Natural killer cell (primary cell): ENCODE results near the gene TIMM44. TPM values are rescaled to one million over a fixed set of nuclear protein-coding genes. Genes with fewer than 3 reads are reported as not detected.
A peak's percentile ranks its signal among the peaks of the same experiment; 100 is the strongest.

ENCODE experiments used
- ATAC-seq, 3 donors: fragments of 150-1000 bp in 2 of 3; fragments of 200-7000 bp in 1 of 3; cut with Tn5 transposase; 1 replicate in 1 of 3; 2 replicates in 2 of 3; pipeline ENCODE4 v1.10.0; 2021; ENCODE audit warnings: mild to moderate bottlenecking in 2 of 3, moderate library complexity in 2 of 3
- DNase-seq, 2 donors: peaks; one replicate each; pipeline versions ENCODE4 v3.0.0 to v3.0.0-alpha.2; 2013 to 2021; ENCODE audit warnings: mixed read lengths in 1 of 2
- H3K27ac ChIP-seq: one replicate; pipeline ENCODE4 v1.5.1; 2013; ENCODE audit warnings: mild to moderate bottlenecking, low read length
- H3K27me3 ChIP-seq: one replicate; pipeline ENCODE4 v1.6.1; 2013; ENCODE audit warnings: low read length; ENCODE audit not compliant: control insufficient read depth, insufficient read depth
- H3K36me3 ChIP-seq: one replicate; pipeline ENCODE4 v1.6.1; 2013; ENCODE audit warnings: low read length; ENCODE audit not compliant: control insufficient read depth, insufficient read depth
- H3K4me1 ChIP-seq: one replicate; pipeline ENCODE4 v1.6.1; 2013; ENCODE audit warnings: low read length; ENCODE audit not compliant: control insufficient read depth, insufficient read depth
- H3K4me3 ChIP-seq: one replicate; pipeline ENCODE4 v1.5.1; 2013; ENCODE audit warnings: low read length
- H3K9me3 ChIP-seq: one replicate; pipeline ENCODE4 v1.6.1; 2013; ENCODE audit warnings: low read length; ENCODE audit not compliant: control insufficient read depth, insufficient read depth
- H3K27ac Mint-ChIP-seq, 2 donors: one replicate each; pipeline ENCODE4 v1.8.0; 2022; ENCODE audit warnings: mild to moderate bottlenecking in 2 of 2, mixed read lengths in 2 of 2, moderate library complexity in 1 of 2
- H3K27me3 Mint-ChIP-seq, 2 donors: one replicate each; pipeline ENCODE4 v1.8.0; 2022; ENCODE audit warnings: low read depth in 2 of 2, mixed read lengths in 2 of 2
- H3K36me3 Mint-ChIP-seq: one replicate; pipeline ENCODE4 v1.8.0; 2022; ENCODE audit warnings: mixed read lengths
- H3K4me1 Mint-ChIP-seq, 2 donors: one replicate each; pipeline ENCODE4 v1.8.0; 2022; ENCODE audit warnings: mixed read lengths in 2 of 2
- H3K4me3 Mint-ChIP-seq: one replicate; pipeline ENCODE4 v1.8.0; 2022; ENCODE audit warnings: mild to moderate bottlenecking, moderate library complexity, mixed read lengths
- H3K9me3 Mint-ChIP-seq, 2 donors: one replicate each; pipeline ENCODE4 v1.8.0; 2022; ENCODE audit warnings: mixed read lengths in 2 of 2
- CTCF ChIP-seq: fragments of 200-600 bp; IDR thresholded peaks from one replicate; pipeline ENCODE4 v1.8.0; 2022; ENCODE audit warnings: antibody characterized with exemption
- WGBS: methylation state at CpG from one replicate; pipeline ENCODE4 v1.1.7; 2013; ENCODE audit warnings: missing lambda C conversion rate; ENCODE audit not compliant: insufficient coverage; 5-methylcytosine and 5-hydroxymethylcytosine counted together
- intact Hi-C: fragments of 100-400 bp; cut with micrococcal nuclease; formaldehyde crosslinking; loops from one replicate; pipeline ENCODE4 v1.14.2; 2022
- total RNA-seq, 4 donors: library from RNA; stranded (reverse); fragments of 120-200 nt in 1 of 4; gene quantifications; one replicate each; pipeline versions ENCODE4 v1.2.3 to v1.2.4, GENCODE V29; 2013 to 2022

The TIMM44 gene
- 100 to 1,000 TPM in 1 of 3 donors, 10 to 100 TPM in 2; 83.3 to 116 (median 89.4) TPM for total RNA-seq
- 27.0 TPM for total RNA-seq (2013)

GRCh38 chr19:7943444-7944176 lies at the start of gene TIMM44:
Gene TIMM44 (minus strand): TSS chr19:7943666. CDS start chr19:7943651, 15 bp downstream.
- TF ChIP-seq CTCF, result no peak
- Mint-ChIP-seq H3K4me3 (peak within 1 kb of the TSS; percentile 95), H3K27me3 (peaks cover 0 to 4% of the 10 kb centered on the region in 2 donors), H3K9me3 (no peaks in the 10 kb centered on the region), H3K36me3 (peaks cover 6% of the 10 kb centered on the region), H3K4me1 (peaks cover 15 to 34% of the 10 kb centered on the region in 2 donors), H3K27ac (peak within 1 kb of the TSS; percentile 98 to 100)
- Histone ChIP-seq H3K36me3 (peaks cover 9% of the 10 kb centered on the region), H3K4me3 (peak within 1 kb of the TSS; percentile 91), H3K27me3 (no peaks in the 10 kb centered on the region), H3K27ac (peak within 1 kb of the TSS; percentile 97), H3K4me1 (peaks cover 20% of the 10 kb centered on the region), H3K9me3 (no peaks in the 10 kb centered on the region)
- under 1% methylated on average over 56 of the region's 56 CpGs for WGBS
- intact Hi-C loops, result loop anchor here (1.0 to 2.0 kb wide), 5 partner anchors 15 to 310 kb away; partner anchors contain the start of gene MAP2K7
- DNase-seq (peak; percentile 98 to 99), ATAC-seq (peak; percentile 93 to 98 (median 94))

GRCh38 chr19:7992575-7992974 lies 49.1 kb upstream of the TIMM44 start:
- Mint-ChIP-seq H3K4me3 (no peak overlapping the region), H3K27ac (no peak overlapping the region), H3K9me3 (no peaks in the 10 kb centered on the region), H3K36me3 (no peaks in the 10 kb centered on the region), H3K27me3 (no peaks in the 10 kb centered on the region), H3K4me1 (peaks cover 42 to 48% of the 10 kb centered on the region in 2 donors)
- Histone ChIP-seq H3K27me3 (no peaks in the 10 kb centered on the region), H3K4me3 (no peak overlapping the region), H3K4me1 (peaks cover 3% of the 10 kb centered on the region), H3K27ac (no peak overlapping the region), H3K9me3 (no peaks in the 10 kb centered on the region), H3K36me3 (peaks cover 35% of the 10 kb centered on the region)
- intact Hi-C loops, result no loop called here
- ATAC-seq (no peak), DNase-seq (no peak)
- 82% methylated on average over 9 of the region's 10 CpGs for WGBS
- TF ChIP-seq CTCF, result no peak

DNA sequence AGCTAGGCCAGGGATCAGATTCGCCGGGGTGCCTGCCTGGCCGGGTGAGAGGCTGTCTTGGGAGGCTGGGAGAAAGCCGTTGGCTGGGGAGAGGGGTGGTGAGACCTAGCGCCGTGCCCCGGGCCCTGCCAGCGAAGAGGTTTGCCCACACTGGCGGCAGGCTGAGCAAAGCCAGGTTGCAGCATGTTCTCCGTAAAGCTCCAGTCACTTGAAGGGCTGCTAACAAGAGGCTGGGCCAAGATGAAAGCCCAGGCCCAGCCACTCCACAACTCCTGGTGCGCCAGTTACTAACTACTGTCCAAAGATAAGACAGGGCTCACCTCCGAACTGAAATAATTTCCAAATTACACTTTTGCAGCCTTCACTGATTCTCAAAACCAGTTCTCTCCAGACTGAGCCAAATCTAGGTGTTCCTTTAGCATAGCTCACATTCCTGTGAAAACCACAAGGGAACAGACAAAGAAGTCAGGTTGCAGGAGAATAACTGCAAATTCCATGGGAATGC lies 45.7 kb upstream of the TIMM44 start:
- Histone ChIP-seq H3K4me3 (no peak overlapping the region), H3K36me3 (peaks cover 53% of the 10 kb centered on the region), H3K9me3 (no peaks in the 10 kb centered on the region), H3K4me1 (peaks cover 2% of the 10 kb centered on the region), H3K27me3 (no peaks in the 10 kb centered on the region), H3K27ac (no peak overlapping the region)
- Mint-ChIP-seq H3K27me3 (no peaks in the 10 kb centered on the region), H3K4me3 (no peak overlapping the region), H3K27ac (no peak overlapping the region), H3K4me1 (peaks cover 31 to 36% of the 10 kb centered on the region in 2 donors), H3K9me3 (no peaks in the 10 kb centered on the region), H3K36me3 (no peaks in the 10 kb centered on the region)
- no peak for DNase-seq
- no peak for ATAC-seq
- no peak for TF ChIP-seq CTCF
- 97% methylated on average over 12 of the region's 12 CpGs for WGBS
- intact Hi-C loops, result no loop called here
